LNCaP clone FGC (cell line): Measurements from ENCODE around the gene RSRC1.

Experiments
- DNase-seq: peaks from one replicate; pipeline ENCODE4 v3.0.0-alpha.2; 2011; ENCODE audit warnings: low read depth
- H3K4me3 ChIP-seq: 2 replicates; pipeline ENCODE4 v1.5.1; 2011; ENCODE audit warnings: mild to moderate bottlenecking, low read depth, low read length, control low read depth
- CTCF ChIP-seq: IDR thresholded peaks from 2 replicates; pipeline ENCODE4 v1.5.1; 2012; ENCODE audit warnings: mild to moderate bottlenecking; ENCODE audit not compliant: control insufficient read depth, insufficient read depth; ENCODE audit errors: extremely low read depth

Gene RSRC1

GRCh38 chr3:158095111-158095813, 14.6 kb upstream of the RSRC1 start:
- DNase-seq: no peak
- H3K4me3 ChIP-seq: no peak overlapping the region
- TF ChIP-seq CTCF: no peak

DNA sequence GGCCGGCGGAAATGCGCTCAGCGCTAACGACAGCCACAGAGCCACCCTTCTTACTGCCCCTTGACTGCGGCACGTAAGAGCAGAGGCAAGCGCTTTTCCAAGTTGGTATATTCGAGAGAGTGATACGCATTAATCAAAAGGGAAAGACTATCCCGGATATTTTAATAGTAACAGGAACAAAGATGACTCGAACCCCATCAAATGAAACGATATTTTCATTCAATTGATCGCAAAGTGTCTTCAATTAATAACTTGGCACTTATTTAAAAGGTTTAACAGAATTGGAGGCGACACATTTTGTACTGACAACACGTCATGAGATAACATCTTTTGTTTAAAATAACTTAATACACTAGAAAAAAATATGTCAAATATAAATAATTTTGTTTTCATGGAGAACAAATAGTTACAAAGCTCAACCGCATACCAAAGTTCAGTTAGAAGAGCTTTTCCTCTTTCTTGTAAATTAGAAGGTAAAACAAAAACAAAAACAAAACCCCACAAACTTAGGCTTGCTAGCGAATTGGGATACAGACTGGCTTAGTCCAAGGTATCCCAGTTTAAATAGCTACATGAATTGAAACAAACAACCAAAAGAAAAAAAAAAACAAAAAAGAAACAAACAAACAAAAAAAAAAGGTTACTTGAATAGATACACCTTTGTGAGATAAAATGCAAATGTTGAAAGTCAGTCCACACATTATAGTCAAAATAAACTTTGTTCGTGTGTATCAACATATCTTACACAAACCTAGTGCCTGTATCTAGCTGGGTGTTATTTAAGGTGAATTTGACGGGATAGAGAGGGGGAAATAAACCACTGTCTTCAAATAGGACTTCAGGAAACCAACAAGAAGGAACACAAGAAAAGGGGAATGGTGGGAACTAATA, 13.8 kb upstream of the RSRC1 start:
- no peak for DNase-seq
- H3K4me3 ChIP-seq: no peak overlapping the region
- TF ChIP-seq CTCF: no peak

- DNase-seq: no peak
- peak overlapping the region; percentile 67 for H3K4me3 ChIP-seq
- TF ChIP-seq CTCF: no peak
Measured at GRCh38 chr3:158097081-158097592, 12.8 kb upstream of the RSRC1 start.

DNA sequence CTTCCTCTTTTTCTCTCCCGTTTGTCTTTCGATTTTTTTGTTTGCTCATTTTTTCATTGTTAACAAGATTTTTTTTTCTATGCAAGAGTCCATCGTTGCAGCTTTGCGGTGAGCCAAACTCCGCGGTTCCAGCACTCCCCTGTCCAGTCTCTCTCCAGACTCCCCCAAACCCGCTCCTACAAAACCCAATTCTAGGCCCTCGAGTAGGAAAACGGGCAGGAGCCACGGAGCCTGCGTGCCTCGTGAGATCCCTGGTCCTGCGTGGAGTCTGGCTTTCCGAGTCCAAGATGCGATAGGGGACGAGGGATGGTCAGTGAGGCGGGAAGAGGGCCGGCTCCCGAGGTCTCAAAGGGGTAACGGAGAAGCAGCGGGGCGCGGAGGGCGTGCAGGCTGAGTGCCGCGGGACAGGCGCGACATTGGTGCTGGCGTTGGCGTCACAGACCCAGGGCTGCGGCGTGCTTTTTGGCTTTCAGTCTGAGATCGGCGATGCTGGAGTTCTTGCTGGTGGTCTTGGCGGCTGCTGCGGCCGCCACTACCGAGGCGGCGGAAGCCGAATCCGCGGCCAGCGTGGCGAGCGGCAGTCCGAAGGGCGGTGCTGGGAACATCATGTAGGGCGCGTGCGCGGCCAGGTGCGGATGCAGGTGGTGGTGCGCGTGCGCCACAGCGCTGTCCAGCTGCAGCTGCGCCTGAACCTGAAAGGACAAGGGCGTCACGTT, 12.1 kb upstream of the RSRC1 start:
- TF ChIP-seq CTCF: no peak
- peak overlapping the region; percentile 67 for H3K4me3 ChIP-seq
- peak; percentile 68 for DNase-seq

- no peak for DNase-seq
- H3K4me3 ChIP-seq: peak overlapping the region; percentile 67
- TF ChIP-seq CTCF: no peak
Measured at GRCh38 chr3:158098309-158098639, 11.6 kb upstream of the RSRC1 start.

GRCh38 chr3:158098834-158099424, 11.0 kb upstream of the RSRC1 start:
- no peak for TF ChIP-seq CTCF

More at GRCh38 chr3:158098834-158099424, 11.0 kb upstream of the RSRC1 start:
- DNase-seq: no peak
- H3K4me3 ChIP-seq: no peak overlapping the region
